DMS 273 (cell line): Measurements from ENCODE around the gene CTNND2.

Source experiments
- DNase-seq: peaks from one replicate; lab custom pipeline; 2025; ENCODE audit not compliant: unreplicated experiment; lab: John Stamatoyannopoulos, UW

Gene CTNND2

GRCh38 chr5:11607944-11608483 lies 296.2 kb downstream of the CTNND2 start:
- no peak for DNase-seq

- peak; percentile 2 for DNase-seq
These were observed 301.9 kb downstream of the CTNND2 start for GRCh38 chr5:11602298-11602697.

- no peak for DNase-seq
These were observed 304.7 kb downstream of the CTNND2 start for GRCh38 chr5:11599499-11599898.

- DNase-seq = no peak
These were observed 307.6 kb downstream of the CTNND2 start for GRCh38 chr5:11596657-11597071.

- peak; percentile 4 for DNase-seq
These were observed 308.1 kb downstream of the CTNND2 start for GRCh38 chr5:11596185-11596584.

- DNase-seq = peak; percentile 22
These were observed 309.2 kb downstream of the CTNND2 start for GRCh38 chr5:11595045-11595444.

GRCh38 chr5:11594021-11594420 lies 310.2 kb downstream of the CTNND2 start:
- DNase-seq = no peak

GRCh38 chr5:11590475-11590874 lies 313.8 kb downstream of the CTNND2 start:
- DNase-seq = no peak

- DNase-seq = no peak
These were observed 315.4 kb downstream of the CTNND2 start for GRCh38 chr5:11588803-11589202.

GRCh38 chr5:11584017-11584416 lies 320.2 kb downstream of the CTNND2 start:
- DNase-seq = no peak

GRCh38 chr5:11579351-11579750 lies 324.9 kb downstream of the CTNND2 start:
- DNase-seq = no peak

GRCh38 chr5:11574787-11575186 lies 329.5 kb downstream of the CTNND2 start:
- DNase-seq = no peak

GRCh38 chr5:11573140-11573992 lies 330.9 kb downstream of the CTNND2 start:
- DNase-seq = no peak

- no peak for DNase-seq
These were observed 339.5 kb downstream of the CTNND2 start for GRCh38 chr5:11564706-11565105.

GRCh38 chr5:11563822-11564221 lies 340.4 kb downstream of the CTNND2 start:
- no peak for DNase-seq

- no peak for DNase-seq
These were observed 343.1 kb downstream of the CTNND2 start for GRCh38 chr5:11560915-11561697.

- no peak for DNase-seq
These were observed 347.2 kb downstream of the CTNND2 start for GRCh38 chr5:11557063-11557462.

GRCh38 chr5:11555171-11555570 lies 349.1 kb downstream of the CTNND2 start:
- no peak for DNase-seq

GRCh38 chr5:11547730-11548129 lies 356.5 kb downstream of the CTNND2 start:
- no peak for DNase-seq

- DNase-seq = no peak
These were observed 357.1 kb downstream of the CTNND2 start for GRCh38 chr5:11547140-11547539.

GRCh38 chr5:11540112-11540511 lies 364.1 kb downstream of the CTNND2 start:
- DNase-seq = no peak
